ENCODE results near the gene TRAF3.

DNA sequence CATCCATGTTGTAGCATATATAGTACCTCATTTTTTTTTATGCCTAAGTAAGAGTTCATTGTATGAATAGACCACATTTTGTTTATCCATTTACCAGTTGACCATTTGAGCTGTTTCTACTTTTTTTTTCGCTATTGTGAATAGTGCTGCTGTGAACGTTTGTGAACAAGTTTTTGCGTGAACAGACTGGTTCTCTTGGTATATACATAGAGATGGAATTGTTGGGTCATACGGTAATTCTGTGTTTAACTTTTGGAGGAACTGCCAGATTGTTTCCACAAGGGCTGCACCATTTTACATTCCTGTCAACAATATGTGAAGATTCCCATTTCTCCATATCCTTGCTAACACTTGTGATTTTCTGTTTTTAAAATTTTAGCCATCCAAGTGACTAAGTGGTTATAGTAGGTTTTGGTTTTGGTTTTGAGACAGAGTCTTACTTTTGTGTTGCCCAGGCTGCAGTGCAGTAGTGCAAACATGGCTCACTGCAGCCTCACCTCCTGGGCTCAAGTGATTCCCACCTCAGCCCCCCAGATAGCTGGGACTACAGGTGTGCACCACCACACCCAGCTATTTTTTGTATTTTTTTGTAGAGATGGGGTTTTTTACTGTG lies 76.9 kb downstream of the TRAF3 start:
- TF ChIP-seq, protein P1, sequence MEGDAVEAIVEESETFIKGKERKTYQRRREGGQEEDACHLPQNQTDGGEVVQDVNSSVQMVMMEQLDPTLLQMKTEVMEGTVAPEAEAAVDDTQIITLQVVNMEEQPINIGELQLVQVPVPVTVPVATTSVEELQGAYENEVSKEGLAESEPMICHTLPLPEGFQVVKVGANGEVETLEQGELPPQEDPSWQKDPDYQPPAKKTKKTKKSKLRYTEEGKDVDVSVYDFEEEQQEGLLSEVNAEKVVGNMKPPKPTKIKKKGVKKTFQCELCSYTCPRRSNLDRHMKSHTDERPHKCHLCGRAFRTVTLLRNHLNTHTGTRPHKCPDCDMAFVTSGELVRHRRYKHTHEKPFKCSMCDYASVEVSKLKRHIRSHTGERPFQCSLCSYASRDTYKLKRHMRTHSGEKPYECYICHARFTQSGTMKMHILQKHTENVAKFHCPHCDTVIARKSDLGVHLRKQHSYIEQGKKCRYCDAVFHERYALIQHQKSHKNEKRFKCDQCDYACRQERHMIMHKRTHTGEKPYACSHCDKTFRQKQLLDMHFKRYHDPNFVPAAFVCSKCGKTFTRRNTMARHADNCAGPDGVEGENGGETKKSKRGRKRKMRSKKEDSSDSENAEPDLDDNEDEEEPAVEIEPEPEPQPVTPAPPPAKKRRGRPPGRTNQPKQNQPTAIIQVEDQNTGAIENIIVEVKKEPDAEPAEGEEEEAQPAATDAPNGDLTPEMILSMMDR (IDR thresholded peaks at IDR 0.05; ENCODE audit: low read depth, low read length, missing input control): no peak
- TF ChIP-seq, protein P2, sequence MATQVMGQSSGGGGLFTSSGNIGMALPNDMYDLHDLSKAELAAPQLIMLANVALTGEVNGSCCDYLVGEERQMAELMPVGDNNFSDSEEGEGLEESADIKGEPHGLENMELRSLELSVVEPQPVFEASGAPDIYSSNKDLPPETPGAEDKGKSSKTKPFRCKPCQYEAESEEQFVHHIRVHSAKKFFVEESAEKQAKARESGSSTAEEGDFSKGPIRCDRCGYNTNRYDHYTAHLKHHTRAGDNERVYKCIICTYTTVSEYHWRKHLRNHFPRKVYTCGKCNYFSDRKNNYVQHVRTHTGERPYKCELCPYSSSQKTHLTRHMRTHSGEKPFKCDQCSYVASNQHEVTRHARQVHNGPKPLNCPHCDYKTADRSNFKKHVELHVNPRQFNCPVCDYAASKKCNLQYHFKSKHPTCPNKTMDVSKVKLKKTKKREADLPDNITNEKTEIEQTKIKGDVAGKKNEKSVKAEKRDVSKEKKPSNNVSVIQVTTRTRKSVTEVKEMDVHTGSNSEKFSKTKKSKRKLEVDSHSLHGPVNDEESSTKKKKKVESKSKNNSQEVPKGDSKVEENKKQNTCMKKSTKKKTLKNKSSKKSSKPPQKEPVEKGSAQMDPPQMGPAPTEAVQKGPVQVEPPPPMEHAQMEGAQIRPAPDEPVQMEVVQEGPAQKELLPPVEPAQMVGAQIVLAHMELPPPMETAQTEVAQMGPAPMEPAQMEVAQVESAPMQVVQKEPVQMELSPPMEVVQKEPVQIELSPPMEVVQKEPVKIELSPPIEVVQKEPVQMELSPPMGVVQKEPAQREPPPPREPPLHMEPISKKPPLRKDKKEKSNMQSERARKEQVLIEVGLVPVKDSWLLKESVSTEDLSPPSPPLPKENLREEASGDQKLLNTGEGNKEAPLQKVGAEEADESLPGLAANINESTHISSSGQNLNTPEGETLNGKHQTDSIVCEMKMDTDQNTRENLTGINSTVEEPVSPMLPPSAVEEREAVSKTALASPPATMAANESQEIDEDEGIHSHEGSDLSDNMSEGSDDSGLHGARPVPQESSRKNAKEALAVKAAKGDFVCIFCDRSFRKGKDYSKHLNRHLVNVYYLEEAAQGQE (IDR thresholded peaks at IDR 0.05): no peak
- TF ChIP-seq, protein P3, sequence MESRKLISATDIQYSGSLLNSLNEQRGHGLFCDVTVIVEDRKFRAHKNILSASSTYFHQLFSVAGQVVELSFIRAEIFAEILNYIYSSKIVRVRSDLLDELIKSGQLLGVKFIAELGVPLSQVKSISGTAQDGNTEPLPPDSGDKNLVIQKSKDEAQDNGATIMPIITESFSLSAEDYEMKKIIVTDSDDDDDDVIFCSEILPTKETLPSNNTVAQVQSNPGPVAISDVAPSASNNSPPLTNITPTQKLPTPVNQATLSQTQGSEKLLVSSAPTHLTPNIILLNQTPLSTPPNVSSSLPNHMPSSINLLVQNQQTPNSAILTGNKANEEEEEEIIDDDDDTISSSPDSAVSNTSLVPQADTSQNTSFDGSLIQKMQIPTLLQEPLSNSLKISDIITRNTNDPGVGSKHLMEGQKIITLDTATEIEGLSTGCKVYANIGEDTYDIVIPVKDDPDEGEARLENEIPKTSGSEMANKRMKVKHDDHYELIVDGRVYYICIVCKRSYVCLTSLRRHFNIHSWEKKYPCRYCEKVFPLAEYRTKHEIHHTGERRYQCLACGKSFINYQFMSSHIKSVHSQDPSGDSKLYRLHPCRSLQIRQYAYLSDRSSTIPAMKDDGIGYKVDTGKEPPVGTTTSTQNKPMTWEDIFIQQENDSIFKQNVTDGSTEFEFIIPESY (IDR thresholded peaks at IDR 0.05): no peak
- TF ChIP-seq TAF1 (conservative IDR thresholded peaks at IDR 0.05): no peak
- TF ChIP-seq, protein P4, sequence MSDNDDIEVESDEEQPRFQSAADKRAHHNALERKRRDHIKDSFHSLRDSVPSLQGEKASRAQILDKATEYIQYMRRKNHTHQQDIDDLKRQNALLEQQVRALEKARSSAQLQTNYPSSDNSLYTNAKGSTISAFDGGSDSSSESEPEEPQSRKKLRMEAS (IDR thresholded peaks at IDR 0.05): no peak
- TF ChIP-seq EGR1 (IDR thresholded peaks at IDR 0.05; ENCODE audit: low read depth in 2 of 2): no peak
- TF ChIP-seq SP1 (IDR thresholded peaks at IDR 0.05): no peak
- TF ChIP-seq YY1 (IDR thresholded peaks at IDR 0.05): no peak
- TF ChIP-seq GABPA (IDR thresholded peaks at IDR 0.05 in 1 of 2, conservative IDR thresholded peaks at IDR 0.05 in 1 of 2): no peak
- TF ChIP-seq, protein P5, sequence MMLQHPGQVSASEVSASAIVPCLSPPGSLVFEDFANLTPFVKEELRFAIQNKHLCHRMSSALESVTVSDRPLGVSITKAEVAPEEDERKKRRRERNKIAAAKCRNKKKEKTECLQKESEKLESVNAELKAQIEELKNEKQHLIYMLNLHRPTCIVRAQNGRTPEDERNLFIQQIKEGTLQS (IDR thresholded peaks at IDR 0.05): no peak
- no peak for TF ChIP-seq JUND (IDR thresholded peaks at IDR 0.05)
- TF ChIP-seq FOXA2 (IDR thresholded peaks at IDR 0.05): no peak
- no peak for TF ChIP-seq RAD21 (IDR thresholded peaks at IDR 0.05)

Measured in liver (tissue), 3 donors.